Measurements from ENCODE around the gene DLEC1.

- TF ChIP-seq CTCF (IDR thresholded peaks at IDR 0.05) (no peak), POLR2A (IDR thresholded peaks at IDR 0.05) (no peak)
Measured at GRCh38 chr3:38122712-38123290, 83.8 kb downstream of the DLEC1 start.
